ENCODE measurements around the gene PCNX3. TPM values are rescaled to one million over a fixed set of nuclear protein-coding genes. Genes with fewer than 3 reads are reported as not detected.

Gene PCNX3
- polyA plus RNA-seq, 2 donors = 15.0 to 16.1 TPM

GRCh38 chr11:65617136-65617850 is 1.7 kb downstream of the PCNX3 start:
- Histone ChIP-seq H3K27me3 (ENCODE audit: control insufficient read depth in 1 of 2, insufficient read depth in 2 of 2, low read length in 2 of 2) (no peaks in the 10 kb centered on the region), H3K36me3 (ENCODE audit: control insufficient read depth in 2 of 2, insufficient read depth in 2 of 2, low read length in 1 of 2) (peaks cover 9 to 48% of the 10 kb centered on the region in 2 donors), H3K9me3 (ENCODE audit: control insufficient read depth in 2 of 2, insufficient read depth in 1 of 2, low read depth in 1 of 2, low read length in 1 of 2) (no peaks in the 10 kb centered on the region), H3K27ac (ENCODE audit: low read depth in 2 of 2, low read length in 1 of 2) (no peak overlapping the region), H3K4me1 (ENCODE audit: control insufficient read depth in 2 of 2, insufficient read depth in 2 of 2, low read length in 1 of 2) (peaks cover 8 to 16% of the 10 kb centered on the region in 2 donors), H3K4me3 (ENCODE audit: low read depth in 1 of 2, low read length in 2 of 2) (no peak overlapping the region)
- 89 to 90% methylated on average over 17 of the region's 17 CpGs for WGBS, 2 donors

- Histone ChIP-seq H3K36me3 (ENCODE audit: control insufficient read depth in 2 of 2, insufficient read depth in 2 of 2, low read length in 1 of 2) (peaks cover 9 to 49% of the 10 kb centered on the region in 2 donors), H3K9me3 (ENCODE audit: control insufficient read depth in 2 of 2, insufficient read depth in 1 of 2, low read depth in 1 of 2, low read length in 1 of 2) (no peaks in the 10 kb centered on the region), H3K27ac (ENCODE audit: low read depth in 2 of 2, low read length in 1 of 2) (no peak overlapping the region), H3K4me3 (ENCODE audit: low read depth in 1 of 2, low read length in 2 of 2) (no peak overlapping the region), H3K27me3 (ENCODE audit: control insufficient read depth in 1 of 2, insufficient read depth in 2 of 2, low read length in 2 of 2) (no peaks in the 10 kb centered on the region), H3K4me1 (ENCODE audit: control insufficient read depth in 2 of 2, insufficient read depth in 2 of 2, low read length in 1 of 2) (peaks cover 1 to 7% of the 10 kb centered on the region in 2 donors)
- WGBS, 2 donors = 94 to 95% methylated on average over 33 of the region's 33 CpGs
Observed at GRCh38 chr11:65617990-65618751, 2.6 kb downstream of the PCNX3 start.

- Histone ChIP-seq H3K4me3 (ENCODE audit: low read depth in 1 of 2, low read length in 2 of 2) (no peak overlapping the region), H3K27me3 (ENCODE audit: control insufficient read depth in 1 of 2, insufficient read depth in 2 of 2, low read length in 2 of 2) (no peaks in the 10 kb centered on the region), H3K9me3 (ENCODE audit: control insufficient read depth in 2 of 2, insufficient read depth in 1 of 2, low read depth in 1 of 2, low read length in 1 of 2) (no peaks in the 10 kb centered on the region), H3K4me1 (ENCODE audit: control insufficient read depth in 2 of 2, insufficient read depth in 2 of 2, low read length in 1 of 2) (peaks cover 0 to 4% of the 10 kb centered on the region in 2 donors), H3K27ac (ENCODE audit: low read depth in 2 of 2, low read length in 1 of 2) (no peak overlapping the region), H3K36me3 (ENCODE audit: control insufficient read depth in 2 of 2, insufficient read depth in 2 of 2, low read length in 1 of 2) (peaks cover 9 to 53% of the 10 kb centered on the region in 2 donors)
- WGBS, 2 donors = 90 to 91% methylated on average over 14 of the region's 14 CpGs
Observed at GRCh38 chr11:65618763-65619162, 3.2 kb downstream of the PCNX3 start.

GRCh38 chr11:65619281-65619928 is 3.8 kb downstream of the PCNX3 start:
- Histone ChIP-seq H3K27ac (ENCODE audit: low read depth in 2 of 2, low read length in 1 of 2) (no peak overlapping the region), H3K27me3 (ENCODE audit: control insufficient read depth in 1 of 2, insufficient read depth in 2 of 2, low read length in 2 of 2) (no peaks in the 10 kb centered on the region), H3K9me3 (ENCODE audit: control insufficient read depth in 2 of 2, insufficient read depth in 1 of 2, low read depth in 1 of 2, low read length in 1 of 2) (no peaks in the 10 kb centered on the region), H3K4me1 (ENCODE audit: control insufficient read depth in 2 of 2, insufficient read depth in 2 of 2, low read length in 1 of 2) (peaks cover 0 to 4% of the 10 kb centered on the region in 2 donors), H3K4me3 (ENCODE audit: low read depth in 1 of 2, low read length in 2 of 2) (no peak overlapping the region), H3K36me3 (ENCODE audit: control insufficient read depth in 2 of 2, insufficient read depth in 2 of 2, low read length in 1 of 2) (peaks cover 9 to 60% of the 10 kb centered on the region in 2 donors)
- WGBS, 2 donors = 91% methylated on average over 27 to 29 of the region's 29 CpGs

GRCh38 chr11:65620666-65621065 is 5.1 kb downstream of the PCNX3 start:
- WGBS, 2 donors = 87 to 90% methylated on average over 19 of the region's 19 CpGs
- Histone ChIP-seq H3K9me3 (ENCODE audit: control insufficient read depth in 2 of 2, insufficient read depth in 1 of 2, low read depth in 1 of 2, low read length in 1 of 2) (no peaks in the 10 kb centered on the region), H3K36me3 (ENCODE audit: control insufficient read depth in 2 of 2, insufficient read depth in 2 of 2, low read length in 1 of 2) (peaks cover 11 to 71% of the 10 kb centered on the region in 2 donors), H3K4me3 (ENCODE audit: low read depth in 1 of 2, low read length in 2 of 2) (no peak overlapping the region), H3K27me3 (ENCODE audit: control insufficient read depth in 1 of 2, insufficient read depth in 2 of 2, low read length in 2 of 2) (no peaks in the 10 kb centered on the region), H3K27ac (ENCODE audit: low read depth in 2 of 2, low read length in 1 of 2) (no peak overlapping the region), H3K4me1 (ENCODE audit: control insufficient read depth in 2 of 2, insufficient read depth in 2 of 2, low read length in 1 of 2) (peaks cover 1 to 4% of the 10 kb centered on the region in 2 donors)

- Histone ChIP-seq H3K27ac (ENCODE audit: low read depth in 2 of 2, low read length in 1 of 2) (no peak overlapping the region), H3K4me1 (ENCODE audit: control insufficient read depth in 2 of 2, insufficient read depth in 2 of 2, low read length in 1 of 2) (peaks cover 3 to 4% of the 10 kb centered on the region in 2 donors), H3K9me3 (ENCODE audit: control insufficient read depth in 2 of 2, insufficient read depth in 1 of 2, low read depth in 1 of 2, low read length in 1 of 2) (no peaks in the 10 kb centered on the region), H3K36me3 (ENCODE audit: control insufficient read depth in 2 of 2, insufficient read depth in 2 of 2, low read length in 1 of 2) (peaks cover 14 to 78% of the 10 kb centered on the region in 2 donors), H3K4me3 (ENCODE audit: low read depth in 1 of 2, low read length in 2 of 2) (no peak overlapping the region), H3K27me3 (ENCODE audit: control insufficient read depth in 1 of 2, insufficient read depth in 2 of 2, low read length in 2 of 2) (no peaks in the 10 kb centered on the region)
- WGBS, 2 donors = 94 to 97% methylated on average over 14 of the region's 14 CpGs
Observed at GRCh38 chr11:65621460-65621859, 5.9 kb downstream of the PCNX3 start.

GRCh38 chr11:65622011-65622410 is 6.4 kb downstream of the PCNX3 start:
- Histone ChIP-seq H3K27ac (ENCODE audit: low read depth in 2 of 2, low read length in 1 of 2) (no peak overlapping the region), H3K4me1 (ENCODE audit: control insufficient read depth in 2 of 2, insufficient read depth in 2 of 2, low read length in 1 of 2) (peaks cover 0 to 3% of the 10 kb centered on the region in 2 donors), H3K9me3 (ENCODE audit: control insufficient read depth in 2 of 2, insufficient read depth in 1 of 2, low read depth in 1 of 2, low read length in 1 of 2) (no peaks in the 10 kb centered on the region), H3K27me3 (ENCODE audit: control insufficient read depth in 1 of 2, insufficient read depth in 2 of 2, low read length in 2 of 2) (no peaks in the 10 kb centered on the region), H3K4me3 (ENCODE audit: low read depth in 1 of 2, low read length in 2 of 2) (no peak overlapping the region), H3K36me3 (ENCODE audit: control insufficient read depth in 2 of 2, insufficient read depth in 2 of 2, low read length in 1 of 2) (peaks cover 14 to 83% of the 10 kb centered on the region in 2 donors)
- WGBS, 2 donors = 92 to 94% methylated on average over 14 to 16 of the region's 16 CpGs

GRCh38 chr11:65623177-65623576 is 7.6 kb downstream of the PCNX3 start:
- H3K4me3 ChIP-seq (ENCODE audit: low read depth in 1 of 2, low read length in 2 of 2) = no peak overlapping the region

GRCh38 chr11:65623852-65624616 is 8.5 kb downstream of the PCNX3 start:
- Histone ChIP-seq H3K27me3 (ENCODE audit: control insufficient read depth in 1 of 2, insufficient read depth in 2 of 2, low read length in 2 of 2) (no peaks in the 10 kb centered on the region), H3K9me3 (ENCODE audit: control insufficient read depth in 2 of 2, insufficient read depth in 1 of 2, low read depth in 1 of 2, low read length in 1 of 2) (no peaks in the 10 kb centered on the region), H3K27ac (ENCODE audit: low read depth in 2 of 2, low read length in 1 of 2) (no peak overlapping the region), H3K4me1 (ENCODE audit: control insufficient read depth in 2 of 2, insufficient read depth in 2 of 2, low read length in 1 of 2) (peaks cover 0 to 3% of the 10 kb centered on the region in 2 donors), H3K4me3 (ENCODE audit: low read depth in 1 of 2, low read length in 2 of 2) (no peak overlapping the region), H3K36me3 (ENCODE audit: control insufficient read depth in 2 of 2, insufficient read depth in 2 of 2, low read length in 1 of 2) (peaks cover 18 to 83% of the 10 kb centered on the region in 2 donors)
- WGBS, 2 donors = 92 to 94% methylated on average over 24 to 25 of the region's 25 CpGs

More at GRCh38 chr11:65623177-65623576, 7.6 kb downstream of the PCNX3 start:
- WGBS, 2 donors = 89 to 94% methylated on average over 14 of the region's 14 CpGs
- no peak overlapping the region for H3K27ac ChIP-seq (ENCODE audit: low read depth in 2 of 2, low read length in 1 of 2)
- H3K27me3 ChIP-seq (ENCODE audit: control insufficient read depth in 1 of 2, insufficient read depth in 2 of 2, low read length in 2 of 2) = no peaks in the 10 kb centered on the region
- no peaks in the 10 kb centered on the region for H3K9me3 ChIP-seq (ENCODE audit: control insufficient read depth in 2 of 2, insufficient read depth in 1 of 2, low read depth in 1 of 2, low read length in 1 of 2)
- H3K4me1 ChIP-seq (ENCODE audit: control insufficient read depth in 2 of 2, insufficient read depth in 2 of 2, low read length in 1 of 2) = peaks cover 0 to 3% of the 10 kb centered on the region in 2 donors
- peaks cover 14 to 83% of the 10 kb centered on the region in 2 donors for H3K36me3 ChIP-seq (ENCODE audit: control insufficient read depth in 2 of 2, insufficient read depth in 2 of 2, low read length in 1 of 2)
